GM23248 (cell line): ENCODE data around the gene CEACAM19.

Experiments used
- EZH2 ChIP-seq: fragments of 200-600 bp; sonication (generic); IDR thresholded peaks from 2 replicates; pipeline ENCODE4 v1.6.1; 2018; ENCODE audit warnings: antibody characterized with exemption, mild to moderate bottlenecking; ENCODE audit not compliant: insufficient read depth, poor library complexity, severe bottlenecking
- EZH2phosphoT487 ChIP-seq: fragments of 200-600 bp; sonication (generic); IDR thresholded peaks from 2 replicates; pipeline ENCODE4 v1.6.1; 2018; ENCODE audit warnings: antibody characterized with exemption, moderate library complexity, mild to moderate bottlenecking, low read depth; ENCODE audit not compliant: insufficient read depth

GRCh38 chr19:44673510-44673909 lies 2.2 kb downstream of the CEACAM19 start:
- TF ChIP-seq EZH2 (no peak), EZH2phosphoT487 (no peak)
